Caco-2 (cell line): ENCODE results near the gene GLYATL3. TPM values are rescaled to one million over a fixed set of nuclear protein-coding genes. Genes with fewer than 3 reads are reported as not detected.

Source experiments
- BruUV-seq: library from RNA; stranded (reverse); fragments of 400-500 nt; replicated peaks from 2 replicates; lab custom pipeline; 2021; lab: Mats Ljungman, UMichigan
- CTCF ChIA-PET: fragments of 300-600 bp; sonication (Branson Sonifier 250); formaldehyde crosslinking; loops from one replicate; lab custom pipeline; 2022; ENCODE audit warnings: antibody characterized with exemption; lab: Charles Lee
- POLR2A ChIA-PET: fragments of 300-600 bp; sonication (Branson Sonifier 250); formaldehyde crosslinking; loops from one replicate; lab custom pipeline; 2022; ENCODE audit warnings: antibody characterized with exemption; lab: Charles Lee
- DNase-seq, 2 experiments: peaks; one replicate each; pipeline versions ENCODE4 v3.0.0 to v3.0.0-alpha.2; 2020 to 2022
- H3K27me3 ChIP-seq: replicated peaks from 2 replicates; pipeline ENCODE4 v1.6.0; 2011; ENCODE audit warnings: low read length; ENCODE audit not compliant: control insufficient read depth, insufficient read depth
- H3K36me3 ChIP-seq: 2 replicates; pipeline ENCODE4 v1.5.1; 2011; ENCODE audit warnings: low read length; ENCODE audit not compliant: control insufficient read depth, insufficient read depth
- H3K4me1 ChIP-seq: fragments of 250-450 bp; sonication (Bioruptor Pico); 2 replicates; pipeline ENCODE4 v1.5.1; 2020; ENCODE audit warnings: mild to moderate bottlenecking
- H3K4me3 ChIP-seq: 2 replicates; pipeline ENCODE4 v1.5.1; 2011; ENCODE audit warnings: low read depth, mild to moderate bottlenecking, control low read depth, low read length
- H3K9me3 ChIP-seq: fragments of 250-450 bp; sonication (Bioruptor Pico); 2 replicates; pipeline ENCODE4 v1.5.1; 2020; ENCODE audit warnings: mild to moderate bottlenecking, moderate library complexity
- H3K27ac Mint-ChIP-seq: one replicate; pipeline ENCODE4 v1.8.0; 2022; ENCODE audit warnings: mixed read lengths; ENCODE audit not compliant: unreplicated experiment
- H3K27me3 Mint-ChIP-seq: one replicate; pipeline ENCODE4 v1.8.0; 2022; ENCODE audit warnings: mixed read lengths; ENCODE audit not compliant: insufficient read depth, unreplicated experiment
- H3K36me3 Mint-ChIP-seq: one replicate; pipeline ENCODE4 v1.8.0; 2022; ENCODE audit warnings: mild to moderate bottlenecking, mixed read lengths; ENCODE audit not compliant: insufficient read depth, unreplicated experiment
- H3K4me1 Mint-ChIP-seq: one replicate; pipeline ENCODE4 v1.8.0; 2022; ENCODE audit warnings: low read depth, mixed read lengths; ENCODE audit not compliant: unreplicated experiment
- H3K4me3 Mint-ChIP-seq: one replicate; pipeline ENCODE4 v1.8.0; 2022; ENCODE audit warnings: mild to moderate bottlenecking, moderate library complexity, mixed read lengths; ENCODE audit not compliant: unreplicated experiment
- H3K9me3 Mint-ChIP-seq: one replicate; pipeline ENCODE4 v1.8.0; 2022; ENCODE audit warnings: mixed read lengths; ENCODE audit not compliant: unreplicated experiment
- CTCF ChIP-seq, 2 experiments: fragments of 200-600 bp in 1 of 2; IDR thresholded peaks; 1 replicate in 1 of 2; 2 replicates in 1 of 2; pipeline versions ENCODE4 v1.5.1 to v1.8.0; 2011 to 2022; ENCODE audit warnings: antibody characterized with exemption in 1 of 2, control low read depth in 1 of 2, inconsistent platforms in 1 of 2, low read depth in 1 of 2, low read length in 1 of 2, mild to moderate bottlenecking in 1 of 2, moderate library complexity in 1 of 2; ENCODE audit not compliant: insufficient read depth in 1 of 2, severe bottlenecking in 1 of 2, unreplicated experiment in 1 of 2
- intact Hi-C: fragments of 100-400 bp; cut with micrococcal nuclease; formaldehyde crosslinking; loops from one replicate; pipeline ENCODE4 v1.10.0; 2022; ENCODE audit not compliant: unreplicated experiment
- total RNA-seq: library from RNA; stranded (reverse); gene quantifications from 2 replicates; pipeline ENCODE4 v1.2.3, GENCODE V29; 2022

Gene GLYATL3
- total RNA-seq, 1 experiment from 2014 or later: not detected

- POLR2A ChIA-PET: no interaction called here
- H3K9me3 ChIP-seq: no peaks in the 10 kb centered on the region
- H3K27me3 ChIP-seq: no peaks in the 10 kb centered on the region
- intact Hi-C loops: no loop called here
- BruUV-seq: no TSS peak
- no peak overlapping the region for H3K4me3 ChIP-seq
- Mint-ChIP-seq H3K36me3 (no peaks in the 10 kb centered on the region), H3K9me3 (no peaks in the 10 kb centered on the region), H3K27ac (no peak overlapping the region), H3K4me3 (no peak overlapping the region), H3K27me3 (no peaks in the 10 kb centered on the region), H3K4me1 (peaks cover 6% of the 10 kb centered on the region)
- no peak for TF ChIP-seq CTCF (IDR thresholded peaks at IDR 0.05; ENCODE audit: insufficient read depth in 1 of 2, low read depth in 1 of 2, low read length in 1 of 2, severe bottlenecking in 1 of 2, unreplicated experiment in 1 of 2)
- CTCF ChIA-PET: no interaction called here
- peaks cover 14% of the 10 kb centered on the region for H3K4me1 ChIP-seq
- H3K36me3 ChIP-seq: no peaks in the 10 kb centered on the region
- DNase-seq: no peak
Observed at GRCh38 chr6:49526598-49526997, 26.9 kb downstream of the GLYATL3 start.

GRCh38 chr6:49527320-49527719 is 27.6 kb downstream of the GLYATL3 start:
- ChIA-PET POLR2A (no interaction called here), CTCF (no interaction called here)
- no peaks in the 10 kb centered on the region for H3K36me3 Mint-ChIP-seq
- no TSS peak for BruUV-seq
- Histone ChIP-seq H3K4me1 (peaks cover 10% of the 10 kb centered on the region), H3K9me3 (no peaks in the 10 kb centered on the region), H3K36me3 (no peaks in the 10 kb centered on the region), H3K4me3 (no peak overlapping the region), H3K27me3 (no peaks in the 10 kb centered on the region)
- TF ChIP-seq CTCF (IDR thresholded peaks at IDR 0.05; ENCODE audit: insufficient read depth in 1 of 2, low read depth in 1 of 2, low read length in 1 of 2, severe bottlenecking in 1 of 2, unreplicated experiment in 1 of 2): no peak
- no peaks in the 10 kb centered on the region for H3K9me3 Mint-ChIP-seq
- intact Hi-C loops: no loop called here
- no peaks in the 10 kb centered on the region for H3K27me3 Mint-ChIP-seq
- no peak for DNase-seq
- peaks cover 6% of the 10 kb centered on the region for H3K4me1 Mint-ChIP-seq
- no peak overlapping the region for H3K4me3 Mint-ChIP-seq
- no peak overlapping the region for H3K27ac Mint-ChIP-seq

DNA sequence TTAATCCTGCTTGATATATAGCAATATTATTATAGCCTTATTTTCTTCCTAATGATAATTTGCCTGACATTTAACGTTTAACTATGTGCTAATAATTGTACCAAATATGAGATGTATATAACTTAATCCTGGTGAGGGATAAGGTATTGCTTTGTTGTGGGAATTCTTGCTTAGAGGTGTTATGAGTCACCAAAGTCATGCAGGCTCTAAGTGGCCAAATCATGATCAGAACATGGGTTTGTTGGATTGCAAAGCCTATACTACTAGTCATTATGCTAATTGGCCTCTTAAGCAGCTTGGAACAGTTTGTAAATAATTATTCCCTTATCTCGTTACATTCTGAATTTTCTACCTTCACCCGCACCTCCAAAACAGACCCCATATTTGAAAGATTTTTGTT is 28.8 kb downstream of the GLYATL3 start:
- H3K9me3 ChIP-seq: no peaks in the 10 kb centered on the region
- H3K4me1 ChIP-seq: peaks cover under 1% of the 10 kb centered on the region; the same call in 1 of the 2 replicates
- H3K27me3 ChIP-seq: no peaks in the 10 kb centered on the region
- BruUV-seq: no TSS peak
- Mint-ChIP-seq H3K27ac (no peak overlapping the region), H3K4me3 (no peak overlapping the region), H3K9me3 (no peaks in the 10 kb centered on the region), H3K27me3 (no peaks in the 10 kb centered on the region), H3K36me3 (no peaks in the 10 kb centered on the region), H3K4me1 (peaks cover 6% of the 10 kb centered on the region)
- intact Hi-C loops: no loop called here
- H3K4me3 ChIP-seq: no peak overlapping the region
- CTCF ChIA-PET: no interaction called here
- DNase-seq: no peak
- H3K36me3 ChIP-seq: no peaks in the 10 kb centered on the region
- POLR2A ChIA-PET: no interaction called here
- TF ChIP-seq CTCF (IDR thresholded peaks at IDR 0.05; ENCODE audit: insufficient read depth in 1 of 2, low read depth in 1 of 2, low read length in 1 of 2, severe bottlenecking in 1 of 2, unreplicated experiment in 1 of 2): no peak
